SH-SY5Y (cell line): ENCODE measurements around the gene NECTIN1.

Source experiments
- GATA2 ChIP-seq: IDR thresholded peaks from 2 replicates; pipeline ENCODE4 v1.6.1; 2011; ENCODE audit warnings: mild to moderate bottlenecking, low read depth, low read length
- GATA3 ChIP-seq: IDR thresholded peaks from 2 replicates; pipeline ENCODE4 v1.6.1; 2011; ENCODE audit warnings: low read depth, mild to moderate bottlenecking, low read length, moderate library complexity

GRCh38 chr11:119693253-119693815 is 35.7 kb downstream of the NECTIN1 start:
- no peak for TF ChIP-seq GATA2
- TF ChIP-seq GATA3, result no peak
